HG02870 (cell line): ENCODE data around the gene DNASE1L1.
"Not testable (repeated sequence)": the region's sequence is repeated elsewhere in the genome, so short reads cannot be mapped to it uniquely, and the experiment has no call there.

Experiments
- ATAC-seq: cut with Tn5 transposase; IDR thresholded peaks from one replicate; pipeline ENCODE4 v1.9.1; 2021; ENCODE audit warnings: mild to moderate bottlenecking, moderate library complexity; ENCODE audit not compliant: unreplicated experiment

DNASE1L1 gene

GRCh38 chrX:154408659-154409221 is 314 bp downstream of the DNASE1L1 start:
- no peak for ATAC-seq

GRCh38 chrX:154404625-154405192 is 4.3 kb downstream of the DNASE1L1 start:
- no peak for ATAC-seq

DNA sequence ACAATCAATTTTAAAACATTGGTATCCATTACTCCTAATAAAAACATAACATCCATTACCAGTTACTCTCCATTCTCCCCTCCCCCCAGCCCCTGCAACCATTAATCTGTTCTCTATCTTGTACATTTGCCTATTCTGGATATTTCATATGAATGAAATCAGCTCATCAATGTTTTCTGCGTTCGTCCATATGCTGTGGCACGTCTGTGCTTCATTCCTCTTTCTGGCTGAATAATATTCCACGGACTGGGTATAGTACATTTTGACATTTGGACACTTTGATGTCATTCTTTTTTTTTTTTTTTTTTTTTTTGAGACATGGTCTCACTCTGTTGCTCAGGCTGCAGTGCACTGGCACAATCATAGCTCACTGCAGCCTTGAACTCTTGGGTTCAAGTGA is 5.2 kb downstream of the DNASE1L1 start:
- no peak for ATAC-seq

- no peak for ATAC-seq
Observed at GRCh38 chrX:154403192-154403591, 5.9 kb downstream of the DNASE1L1 start.

GRCh38 chrX:154402622-154403127 is 6.4 kb downstream of the DNASE1L1 start:
- ATAC-seq: no peak

DNA sequence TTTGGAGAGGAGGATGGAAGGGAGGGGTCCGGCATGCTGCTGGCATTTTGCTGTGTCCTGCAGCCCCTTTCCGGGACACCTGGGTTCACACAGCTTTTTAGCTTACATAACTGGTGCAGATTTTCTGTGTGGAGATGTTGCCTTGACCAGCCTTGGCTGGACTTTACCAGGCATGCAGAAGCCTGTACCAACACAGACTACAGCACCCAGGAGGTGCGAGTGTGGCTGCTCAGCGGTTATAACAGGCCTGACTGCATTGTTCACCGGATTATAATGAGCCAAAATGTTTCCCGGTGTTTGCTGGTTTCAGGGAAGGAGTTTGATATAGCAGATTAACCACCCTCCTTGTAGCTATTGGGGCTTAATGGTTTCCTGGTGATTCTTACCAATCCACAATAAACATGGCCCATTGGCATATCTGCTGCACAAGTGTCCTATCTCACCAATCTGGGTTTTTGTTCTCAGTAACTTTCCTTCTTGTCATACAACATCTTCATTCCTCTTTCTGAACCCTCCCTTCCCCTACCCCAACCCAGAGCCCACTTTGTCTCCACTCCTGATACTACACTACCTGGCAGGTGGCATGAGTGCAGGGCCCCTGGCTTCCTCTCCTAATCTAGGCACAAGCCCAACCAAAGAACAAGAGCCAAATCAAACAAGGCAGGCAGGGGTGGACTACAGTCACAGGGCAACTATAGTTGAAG is 7.0 kb downstream of the DNASE1L1 start:
- ATAC-seq: no peak

GRCh38 chrX:154401045-154401799 is 7.8 kb downstream of the DNASE1L1 start:
- ATAC-seq: no peak

DNA sequence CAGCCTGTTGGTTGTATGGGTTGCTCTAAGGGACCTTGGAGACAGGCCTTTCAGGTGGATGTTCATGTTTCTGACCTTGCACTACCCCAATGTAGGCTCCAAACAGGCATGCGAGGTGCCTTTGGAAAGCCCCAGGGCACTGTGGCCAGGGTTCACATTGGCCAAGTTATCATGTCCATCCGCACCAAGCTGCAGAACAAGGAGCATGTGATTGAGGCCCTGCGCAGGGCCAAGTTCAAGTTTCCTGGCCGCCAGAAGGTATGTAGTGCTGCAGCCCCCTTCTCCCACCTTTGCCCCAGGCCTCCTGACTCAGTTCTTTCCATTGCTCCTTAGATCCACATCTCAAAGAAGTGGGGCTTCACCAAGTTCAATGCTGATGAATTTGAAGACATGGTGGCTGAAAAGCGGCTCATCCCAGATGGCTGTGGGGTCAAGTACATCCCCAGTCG is 8.7 kb downstream of the DNASE1L1 start:
- not testable (repeated sequence) for ATAC-seq

GRCh38 chrX:154399527-154400368 is 9.3 kb downstream of the DNASE1L1 start:
- ATAC-seq: no peak

GRCh38 chrX:154398668-154399526 is 10.2 kb downstream of the DNASE1L1 start:
- no peak for ATAC-seq

GRCh38 chrX:154397888-154398667 is 11.0 kb downstream of the DNASE1L1 start, which contains the start of gene RPL10:
TSS of gene RPL10 (plus strand) at chrX:154398377. CDS start at chrX:154398520, 143 bp downstream.
- ATAC-seq: peak; percentile 64

DNA sequence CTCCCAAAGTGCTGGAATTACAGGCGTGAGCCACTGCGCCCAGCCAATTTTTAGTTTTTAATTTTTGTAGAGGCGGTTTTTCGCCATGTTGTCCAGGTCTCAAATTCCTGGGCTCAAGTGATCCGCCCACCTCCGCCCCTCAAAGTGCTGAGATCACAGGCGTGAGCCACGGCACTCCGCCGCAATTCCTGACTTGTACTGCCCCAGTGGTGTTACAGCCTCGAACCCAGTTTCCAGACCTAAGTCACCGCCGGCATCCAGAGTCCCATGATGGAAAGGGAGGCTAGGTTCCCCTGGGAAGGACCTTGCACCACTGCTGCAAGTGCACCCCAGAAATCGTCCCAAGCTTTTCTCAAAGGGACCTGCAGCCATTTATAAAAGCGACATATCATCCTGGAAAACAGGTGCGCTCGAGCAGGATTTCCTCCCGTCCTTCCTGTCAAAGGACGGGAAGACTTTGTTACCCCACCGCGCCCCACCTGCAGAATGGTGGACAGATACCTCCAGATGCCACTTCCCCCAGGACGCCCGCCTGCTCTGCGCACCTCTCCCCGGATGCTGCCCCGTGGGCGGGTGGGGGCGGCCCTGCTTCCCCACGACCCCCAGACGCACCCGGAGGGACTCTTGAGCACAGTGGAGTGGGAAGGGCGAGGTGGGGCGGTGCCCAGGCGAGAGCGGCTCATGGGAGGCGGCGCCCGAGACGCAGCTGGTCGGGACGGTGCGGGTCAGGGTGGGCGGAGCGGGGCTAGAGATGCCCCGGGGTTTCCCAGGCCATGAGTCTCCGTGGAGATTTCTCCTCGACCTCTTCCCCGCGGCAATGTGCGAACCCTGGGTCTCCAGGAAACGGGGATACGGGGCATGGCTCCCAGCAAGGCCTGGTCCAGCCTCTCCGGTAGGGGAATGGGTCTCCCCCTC is 11.8 kb downstream of the DNASE1L1 start:
- peak; percentile 40 for ATAC-seq

DNA sequence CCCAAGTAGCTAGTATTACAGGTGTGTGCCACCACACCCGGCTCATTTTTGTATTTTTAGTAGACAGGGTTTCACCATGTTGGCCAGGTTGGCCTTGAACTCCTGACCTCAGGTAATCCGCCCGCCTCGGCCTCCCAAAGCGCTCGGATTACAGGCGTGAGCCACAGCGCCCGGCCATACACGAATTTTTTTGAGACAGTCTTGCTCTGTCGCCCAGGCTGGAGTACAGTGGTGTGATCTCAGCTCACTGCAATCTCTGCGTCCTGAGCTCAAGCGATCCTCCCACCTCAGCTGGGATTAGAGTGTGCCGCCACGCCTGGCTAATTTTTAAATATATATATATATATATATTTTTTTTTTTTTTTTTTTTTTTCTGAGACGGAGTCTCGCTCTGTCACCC is 12.7 kb downstream of the DNASE1L1 start:
- not testable (repeated sequence) for ATAC-seq

GRCh38 chrX:154389812-154390747 is 19.0 kb downstream of the DNASE1L1 start:
- ATAC-seq: peak; percentile 54

GRCh38 chrX:154388649-154389048 is 20.4 kb downstream of the DNASE1L1 start:
- not testable (repeated sequence) for ATAC-seq

GRCh38 chrX:154388094-154388493 is 21.0 kb downstream of the DNASE1L1 start:
- ATAC-seq: not testable (repeated sequence)
